Osteocyte (in vitro differentiated cells): ENCODE results near the gene ABCC9. TPM values are rescaled to one million over a fixed set of nuclear protein-coding genes. Genes with fewer than 3 reads are reported as not detected.
"Not testable (repeated sequence)": the region's sequence is repeated elsewhere in the genome, so short reads cannot be mapped to it uniquely, and the experiment has no call there.

ENCODE experiments used
- DNase-seq: peaks from one replicate; pipeline ENCODE4 v3.0.0; 2021; ENCODE audit warnings: mixed read lengths; ENCODE audit not compliant: unreplicated experiment; ENCODE audit errors: extremely low spot score
- H3K27ac Mint-ChIP-seq: one replicate; pipeline ENCODE4 v1.8.0; 2021; ENCODE audit warnings: mild to moderate bottlenecking, mixed read lengths; ENCODE audit not compliant: unreplicated experiment
- H3K27me3 Mint-ChIP-seq: one replicate; pipeline ENCODE4 v1.8.0; 2021; ENCODE audit warnings: mixed read lengths; ENCODE audit not compliant: unreplicated experiment
- H3K36me3 Mint-ChIP-seq: one replicate; pipeline ENCODE4 v1.8.0; 2021; ENCODE audit warnings: mixed read lengths; ENCODE audit not compliant: unreplicated experiment
- H3K4me1 Mint-ChIP-seq: one replicate; pipeline ENCODE4 v1.8.0; 2021; ENCODE audit warnings: mixed read lengths; ENCODE audit not compliant: unreplicated experiment
- H3K4me3 Mint-ChIP-seq: one replicate; pipeline ENCODE4 v1.8.0; 2021; ENCODE audit warnings: mild to moderate bottlenecking, moderate library complexity, mixed read lengths; ENCODE audit not compliant: unreplicated experiment
- H3K9me3 Mint-ChIP-seq: one replicate; pipeline ENCODE4 v1.8.0; 2021; ENCODE audit warnings: mixed read lengths; ENCODE audit not compliant: unreplicated experiment
- CTCF ChIP-seq: fragments of 200-600 bp; sonication (generic); IDR thresholded peaks from 2 replicates; pipeline ENCODE4 v1.5.0; 2021; ENCODE audit warnings: antibody characterized with exemption, mild to moderate bottlenecking, moderate library complexity
- total RNA-seq: library from RNA; stranded (reverse); gene quantifications from 2 replicates; pipeline ENCODE4 v1.2.1, GENCODE V29; 2021

ABCC9 gene
- total RNA-seq, 1 donor from 2014 or later: 0.46 TPM

DNA sequence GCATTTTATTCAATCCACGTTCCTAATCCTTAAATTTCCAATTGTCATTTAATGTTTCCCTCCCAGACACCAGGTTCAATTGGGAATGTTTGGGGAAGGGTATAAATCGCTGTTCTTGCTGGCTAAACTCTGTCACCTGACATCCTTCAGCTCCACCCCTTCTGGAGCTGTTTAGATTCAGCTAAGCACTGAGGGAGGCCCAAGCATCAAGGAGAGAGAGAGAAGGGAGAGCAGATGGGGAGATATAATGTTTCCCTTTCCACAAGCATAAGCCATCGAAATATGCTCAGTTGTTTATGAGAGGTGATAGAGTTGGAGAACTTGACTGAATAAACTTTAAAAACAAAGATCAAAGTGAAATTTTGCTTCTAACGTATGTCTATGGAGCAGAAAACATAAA lies 1.8 kb downstream of the ABCC9 start:
- no peak for TF ChIP-seq CTCF
- no peaks in the 10 kb centered on the region for H3K36me3 Mint-ChIP-seq

DNA sequence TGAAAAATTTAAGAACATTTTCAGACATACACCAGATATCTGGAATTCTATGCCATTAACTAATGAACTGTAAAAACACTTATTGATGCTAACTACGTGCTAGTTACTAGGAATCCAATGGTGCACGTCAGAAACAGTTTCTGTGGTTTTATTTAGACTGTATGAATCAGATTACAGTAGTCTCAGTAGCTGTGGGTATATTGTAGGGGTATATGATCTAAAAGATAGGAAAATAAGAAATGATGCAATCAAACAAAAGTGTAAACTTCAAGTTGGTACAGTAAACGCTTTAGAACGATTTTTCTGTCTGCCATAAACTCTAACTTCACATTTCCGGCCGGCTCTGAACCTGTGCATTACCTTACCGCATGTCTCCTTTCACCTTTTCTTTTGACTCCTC lies 2.3 kb downstream of the ABCC9 start:
- DNase-seq: no peak
- no peak for TF ChIP-seq CTCF
- H3K4me1 Mint-ChIP-seq: peaks cover 16% of the 10 kb centered on the region
- H3K4me3 Mint-ChIP-seq: no peak overlapping the region
- no peaks in the 10 kb centered on the region for H3K36me3 Mint-ChIP-seq
- H3K27me3 Mint-ChIP-seq: peaks cover 81% of the 10 kb centered on the region
- H3K27ac Mint-ChIP-seq: no peak overlapping the region
- H3K9me3 Mint-ChIP-seq: peaks cover 3% of the 10 kb centered on the region

More for the DNA sequence above, 1.8 kb downstream of the ABCC9 start:
- no peak for DNase-seq
- Mint-ChIP-seq H3K27me3 (peaks cover 82% of the 10 kb centered on the region), H3K4me1 (peaks cover 16% of the 10 kb centered on the region), H3K27ac (no peak overlapping the region), H3K4me3 (no peak overlapping the region), H3K9me3 (peaks cover 8% of the 10 kb centered on the region)

- TF ChIP-seq CTCF: no peak
- no peaks in the 10 kb centered on the region for H3K4me1 Mint-ChIP-seq
- H3K36me3 Mint-ChIP-seq: no peaks in the 10 kb centered on the region
- no peak for DNase-seq
- no peak overlapping the region for H3K4me3 Mint-ChIP-seq
- no peak overlapping the region for H3K27ac Mint-ChIP-seq
- no peaks in the 10 kb centered on the region for H3K9me3 Mint-ChIP-seq
- peaks cover 47% of the 10 kb centered on the region for H3K27me3 Mint-ChIP-seq
Measured at GRCh38 chr12:21934173-21934572, 7.1 kb downstream of the ABCC9 start.

- TF ChIP-seq CTCF: no peak
- Mint-ChIP-seq H3K9me3 (no peaks in the 10 kb centered on the region), H3K36me3 (no peaks in the 10 kb centered on the region), H3K4me3 (no peak overlapping the region), H3K27me3 (peaks cover 42% of the 10 kb centered on the region), H3K27ac (no peak overlapping the region), H3K4me1 (no peaks in the 10 kb centered on the region)
- DNase-seq: no peak
Measured at GRCh38 chr12:21933656-21934055, 7.6 kb downstream of the ABCC9 start.

GRCh38 chr12:21929972-21930371 lies 11.3 kb downstream of the ABCC9 start:
- peaks cover 17% of the 10 kb centered on the region for H3K27me3 Mint-ChIP-seq
- not testable (repeated sequence) for H3K27ac Mint-ChIP-seq

GRCh38 chr12:21925296-21925913 lies 15.8 kb downstream of the ABCC9 start:
- no peaks in the 10 kb centered on the region for H3K4me1 Mint-ChIP-seq
- H3K27me3 Mint-ChIP-seq: peaks cover 26% of the 10 kb centered on the region
- H3K27ac Mint-ChIP-seq: no peak overlapping the region
- DNase-seq: no peak
- H3K9me3 Mint-ChIP-seq: no peaks in the 10 kb centered on the region
- H3K36me3 Mint-ChIP-seq: no peaks in the 10 kb centered on the region
- no peak overlapping the region for H3K4me3 Mint-ChIP-seq
- no peak for TF ChIP-seq CTCF

More at GRCh38 chr12:21929972-21930371, 11.3 kb downstream of the ABCC9 start:
- not testable (repeated sequence) for H3K36me3 Mint-ChIP-seq, H3K4me3 Mint-ChIP-seq, H3K9me3 Mint-ChIP-seq, DNase-seq, H3K4me1 Mint-ChIP-seq
